HL-60/S4 treated with retinoic acid at 250 ng/mL for 4 days and 3 days (cell line): ENCODE data around the gene PRKACA.

ENCODE experiments used
- in situ Hi-C: fragments of 300-500 bp; cut with MboI; formaldehyde crosslinking; loops from 2 replicates; pipeline ENCODE4 v1.7.0; 2022; ENCODE audit warnings: low sequenced_read_pairs

Gene PRKACA

DNA sequence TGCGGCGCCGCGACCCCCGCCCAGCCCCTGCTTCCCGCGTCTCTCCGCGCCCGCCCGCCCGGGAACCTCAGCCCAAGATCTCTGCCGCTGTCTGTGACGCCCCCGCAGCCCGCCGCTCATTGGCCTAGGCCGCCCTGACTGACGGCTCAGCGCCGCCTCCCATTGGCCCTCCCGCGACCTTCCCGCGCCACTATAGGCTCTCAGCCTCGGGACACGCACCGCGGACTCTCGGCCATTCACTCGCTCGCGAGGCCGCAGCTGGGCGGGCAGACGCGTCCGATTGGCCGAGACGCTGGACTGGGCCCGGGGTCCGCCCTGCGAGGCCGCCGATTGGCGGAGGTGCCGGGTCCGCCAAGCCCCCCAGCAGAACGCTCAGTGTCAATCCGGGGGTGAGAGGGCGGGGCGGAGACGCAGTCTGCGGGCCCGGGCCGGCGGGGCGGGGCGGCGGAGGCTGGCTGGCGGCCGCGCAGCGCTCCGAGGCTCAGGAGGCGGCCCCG is at the start of gene PRKACA:
TSS of gene PRKACA (minus strand) at position 95 of the 497 bp plus-strand sequence. CDS start 215 bp downstream, outside the sequence.
- in situ Hi-C loops: no loop called here

DNA sequence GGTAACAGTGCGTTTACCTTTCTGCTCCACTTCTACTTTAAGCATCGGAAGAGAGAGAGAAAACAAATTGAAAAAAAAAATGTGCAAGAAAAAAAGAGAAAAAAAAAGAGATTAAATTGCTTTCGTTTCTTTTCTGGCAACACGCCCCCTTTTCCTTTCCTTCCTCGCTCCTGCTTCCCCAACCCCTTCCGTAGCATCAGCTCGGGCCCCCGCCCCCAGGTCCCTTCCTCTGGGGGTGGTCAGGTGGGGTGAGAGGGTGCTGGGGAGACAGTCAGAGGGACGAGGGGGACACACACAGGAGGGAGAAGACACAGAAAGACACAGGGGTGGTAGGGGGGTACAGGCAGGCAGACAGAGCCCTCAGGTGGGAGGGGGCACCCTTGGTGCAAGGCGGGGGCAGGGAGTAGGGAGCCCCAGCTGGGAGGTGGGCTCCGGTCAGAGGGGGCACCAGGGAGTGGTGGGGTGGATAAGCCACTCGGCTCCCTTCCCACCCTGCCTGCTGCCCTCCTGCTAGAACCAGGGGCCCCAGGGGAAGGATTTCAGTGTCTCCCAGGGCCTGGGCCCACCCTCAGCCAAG is 49.5 kb upstream of the PRKACA start:
- in situ Hi-C loops: no loop called here

DNA sequence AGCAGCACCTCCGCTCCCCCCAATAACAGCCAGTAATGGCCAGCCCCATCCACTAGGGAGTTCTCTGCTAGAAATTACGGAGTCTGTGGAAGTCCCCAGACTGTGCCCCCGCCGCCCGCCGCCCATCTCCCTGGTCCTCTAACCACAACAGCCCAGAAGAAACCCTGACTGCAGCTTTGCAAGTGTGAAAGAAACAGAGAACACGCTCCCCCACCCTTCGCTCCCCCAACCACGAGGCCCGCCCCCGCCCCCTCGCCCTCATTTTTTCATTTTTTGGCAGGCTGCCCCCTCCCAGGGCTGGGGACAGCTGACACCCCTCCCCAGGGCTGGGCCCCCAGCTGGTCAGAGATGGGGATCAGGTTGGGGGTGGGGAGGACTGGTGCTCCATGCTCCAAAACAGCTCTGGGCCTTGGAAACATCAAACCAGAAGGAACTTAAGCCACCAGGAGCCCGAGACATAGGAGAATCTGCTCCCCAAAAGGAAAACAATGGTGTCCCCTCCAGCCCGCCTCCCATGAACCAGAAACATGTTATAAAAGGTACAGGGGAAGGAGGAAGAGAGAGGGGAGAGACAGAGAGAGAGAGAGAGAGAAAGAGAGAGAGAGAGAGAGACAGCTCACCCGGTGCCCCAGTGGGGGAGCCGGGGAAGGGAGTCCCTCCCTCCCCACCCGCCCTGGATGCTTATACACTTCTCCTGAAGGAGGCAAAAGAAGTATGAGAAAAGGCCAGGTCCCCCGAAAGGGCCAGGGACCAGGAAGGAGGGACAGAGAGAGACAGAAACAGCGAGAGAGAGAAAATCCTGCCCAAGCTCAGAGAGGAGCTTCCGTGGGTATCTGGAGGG is 48.6 kb upstream of the PRKACA start:
- in situ Hi-C loops: no loop called here

GRCh38 chr19:14164724-14165493 is 47.3 kb upstream of the PRKACA start:
- in situ Hi-C loops: no loop called here

- in situ Hi-C loops: no loop called here
Observed at GRCh38 chr19:14164082-14164481, 46.5 kb upstream of the PRKACA start.

GRCh38 chr19:14162871-14163297 is 45.3 kb upstream of the PRKACA start:
- in situ Hi-C loops: no loop called here

GRCh38 chr19:14161305-14161704 is 43.7 kb upstream of the PRKACA start:
- in situ Hi-C loops: no loop called here

GRCh38 chr19:14160017-14160703 is 42.6 kb upstream of the PRKACA start:
- in situ Hi-C loops: no loop called here

- in situ Hi-C loops: no loop called here
Observed at GRCh38 chr19:14159059-14159458, 41.5 kb upstream of the PRKACA start.

DNA sequence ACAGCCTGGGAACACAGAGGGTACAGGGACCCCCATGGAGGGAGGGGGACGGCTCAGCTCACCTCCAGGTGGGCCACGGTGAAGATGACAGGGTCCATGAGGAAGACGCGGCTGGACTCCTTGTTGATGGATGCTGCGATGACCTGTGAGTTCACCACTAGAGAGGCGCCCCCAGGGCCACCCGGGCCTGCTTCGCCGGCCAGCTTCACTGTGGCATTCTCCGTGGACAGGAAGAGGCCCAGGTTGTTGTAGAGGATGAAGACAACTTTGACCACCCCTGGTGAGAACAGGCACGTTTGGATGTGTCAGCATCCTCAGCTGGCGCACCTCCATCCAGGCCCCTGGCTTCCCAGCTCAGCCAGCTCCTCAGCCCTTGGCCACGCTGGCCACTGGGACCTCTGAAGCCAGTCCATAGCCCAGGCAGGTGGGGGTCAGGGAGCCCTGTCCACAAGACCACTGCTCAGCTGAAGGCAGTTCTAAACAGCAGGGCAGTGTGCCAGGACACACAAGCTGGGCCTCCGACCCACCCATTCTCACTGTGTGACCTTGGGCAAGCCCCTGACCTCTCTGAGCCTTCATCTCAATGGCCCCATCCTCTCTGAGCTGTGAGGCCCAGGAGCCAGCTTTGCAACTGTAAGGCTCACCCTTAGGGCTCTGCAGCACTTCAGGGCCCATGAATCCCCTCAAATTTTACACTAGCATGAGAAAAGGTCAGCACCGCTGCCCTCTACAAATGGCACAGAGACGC is 40.9 kb upstream of the PRKACA start:
- in situ Hi-C loops: no loop called here

DNA sequence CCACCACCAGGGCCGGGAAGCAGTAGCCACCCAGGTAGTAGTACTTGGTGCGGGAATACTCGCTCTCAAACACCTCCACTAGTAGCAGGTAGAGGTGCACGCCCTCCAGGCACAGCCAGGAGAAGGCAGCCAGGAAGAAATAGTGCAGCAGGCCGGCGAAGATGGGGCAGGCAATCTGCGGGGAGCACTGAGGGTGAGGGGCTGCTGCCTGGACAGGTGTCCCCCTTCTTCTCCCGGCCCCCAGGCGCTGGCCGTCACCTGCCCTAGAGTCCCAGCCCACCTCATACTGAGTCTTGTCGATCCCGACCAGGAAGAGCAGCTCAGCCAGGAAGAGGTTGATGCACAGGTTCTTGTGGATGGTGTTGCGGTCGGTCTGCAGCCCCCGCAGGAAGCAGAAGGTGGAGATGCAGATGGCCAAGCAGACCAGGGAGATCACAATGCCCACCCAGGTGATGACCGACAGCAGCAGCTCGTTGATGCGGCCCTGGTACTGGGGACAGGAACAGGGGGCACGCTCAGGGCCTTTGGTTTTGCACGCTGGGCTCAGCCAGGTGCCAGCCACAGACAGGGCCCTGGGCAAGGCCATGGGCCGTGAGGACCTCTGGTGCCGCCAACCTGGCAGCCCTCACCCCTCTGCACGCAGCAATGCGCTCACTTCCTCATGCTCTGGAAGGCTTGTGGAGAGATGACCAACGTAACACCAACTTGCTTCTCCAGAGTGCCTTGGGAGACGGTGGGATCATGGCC is 39.6 kb upstream of the PRKACA start:
- in situ Hi-C loops: no loop called here

DNA sequence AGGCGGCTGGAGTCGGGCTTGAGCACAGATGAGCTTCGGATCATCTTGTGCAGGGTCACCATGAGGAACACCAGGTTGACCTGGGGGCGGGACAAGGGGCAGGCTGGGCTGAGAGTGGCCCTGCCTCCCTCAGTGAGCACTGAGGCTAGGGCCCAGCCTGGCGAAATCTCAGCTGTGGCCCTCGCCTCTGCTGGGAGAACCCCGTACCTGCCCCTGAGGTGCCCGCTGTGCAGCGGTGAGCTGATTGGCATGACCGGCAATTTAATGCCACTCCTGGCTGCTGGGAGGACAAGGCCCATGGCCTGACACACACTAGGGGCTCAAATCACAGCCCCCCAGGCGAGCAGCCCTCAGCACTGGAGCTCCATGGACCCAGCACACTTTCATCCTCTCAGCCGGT is 38.6 kb upstream of the PRKACA start:
- in situ Hi-C loops: no loop called here

DNA sequence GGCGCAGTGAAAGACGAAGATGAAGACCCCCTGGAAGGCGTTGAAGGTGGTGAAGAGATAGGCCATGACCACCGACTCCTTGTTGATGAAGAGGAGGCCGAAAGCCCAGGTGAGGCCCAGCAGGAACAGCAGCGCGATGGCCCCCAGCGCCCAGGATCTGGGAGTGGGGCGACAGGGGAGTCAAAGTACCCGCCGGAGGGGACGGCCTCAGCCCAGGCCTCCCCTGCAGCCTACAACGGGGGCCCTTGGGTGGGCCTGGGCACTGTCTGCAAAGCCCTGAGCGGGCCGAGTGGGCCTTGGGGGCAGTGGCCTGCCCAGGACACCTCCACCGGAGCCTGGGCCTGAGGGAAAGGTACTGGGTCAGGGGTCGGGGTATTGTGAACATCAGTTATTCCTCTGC is 37.8 kb upstream of the PRKACA start:
- in situ Hi-C loops: no loop called here

GRCh38 chr19:14152713-14153112 is 35.2 kb upstream of the PRKACA start:
- in situ Hi-C loops: no loop called here

GRCh38 chr19:14150770-14151661 is 33.5 kb upstream of the PRKACA start:
- in situ Hi-C loops: no loop called here

DNA sequence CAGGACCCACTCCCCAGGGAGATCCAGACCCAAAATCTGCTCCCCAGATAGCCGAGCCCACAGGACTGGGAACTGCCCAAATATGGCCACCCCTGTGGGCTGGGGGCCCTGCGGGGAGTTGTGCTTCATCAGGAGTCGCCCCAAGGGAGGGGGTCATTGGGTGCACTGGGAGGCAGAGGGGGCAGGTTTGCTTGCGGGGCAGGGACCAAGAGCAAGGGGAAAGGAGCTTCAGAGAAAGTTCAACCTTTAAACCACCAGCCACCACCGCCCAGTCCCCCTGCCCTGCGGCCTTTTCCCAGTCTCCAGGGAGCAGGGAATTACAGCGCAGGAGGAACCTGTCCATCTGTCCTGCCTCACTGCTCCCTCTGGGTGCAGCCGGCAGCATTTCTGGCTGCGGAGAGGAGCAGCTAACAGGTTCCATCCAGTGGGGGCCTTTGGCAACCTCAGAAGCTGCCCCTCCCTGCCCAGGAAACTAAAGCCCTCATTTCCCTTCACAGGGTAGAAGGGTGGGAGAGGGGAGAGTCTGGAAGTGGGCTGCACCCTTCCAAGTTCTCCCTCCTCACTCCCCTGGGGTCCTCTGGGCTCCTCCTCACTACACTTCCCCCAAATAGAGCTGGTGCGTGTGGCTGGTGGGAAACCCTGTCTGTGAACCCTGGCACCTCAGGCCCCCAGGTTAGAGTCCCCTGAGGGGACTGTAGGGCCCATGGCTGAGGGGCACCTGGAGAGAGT is 32.6 kb upstream of the PRKACA start:
- in situ Hi-C loops: no loop called here

DNA sequence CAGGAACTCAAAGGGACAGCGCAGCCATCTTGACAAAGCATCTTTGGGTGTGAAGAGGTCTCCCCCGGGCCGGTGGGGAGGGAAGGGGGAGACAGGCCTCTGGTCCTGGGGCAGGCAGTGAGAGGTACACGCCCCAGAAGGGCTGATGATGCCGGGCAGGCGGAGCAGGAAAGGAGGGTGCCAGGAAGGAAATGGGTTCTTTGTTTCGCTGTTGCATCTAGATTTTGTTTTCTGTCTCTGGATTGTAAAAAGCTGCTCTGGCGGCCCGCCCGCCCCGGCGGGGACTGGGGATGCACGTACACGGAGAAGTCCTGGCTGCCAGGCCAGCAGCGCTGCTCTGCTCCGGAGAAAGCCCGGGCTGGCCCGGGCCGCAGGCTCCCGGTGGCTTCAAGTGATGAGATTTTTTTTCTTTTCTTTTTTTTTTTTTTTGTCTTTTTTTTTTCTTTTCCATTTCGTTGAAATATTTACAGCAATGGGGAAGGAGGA is 32.0 kb upstream of the PRKACA start:
- in situ Hi-C loops: no loop called here
